ENCODE data around the gene HSP90AA1. TPM values are rescaled to one million over a fixed set of nuclear protein-coding genes. Genes with fewer than 3 reads are reported as not detected.

The HSP90AA1 gene
- total RNA-seq, 4 donors from 2014 or later: 208 to 800 (median 247) TPM

- TF ChIP-seq CTCF (IDR thresholded peaks at IDR 0.05) (no peak), POLR2A (IDR thresholded peaks at IDR 0.05) (no peak)
- H3K27ac ChIP-seq: no peak overlapping the region
- no peaks in the 10 kb centered on the region for H3K4me1 ChIP-seq
- DNase-seq: no peak
- H3K27me3 ChIP-seq: no peaks in the 10 kb centered on the region
- intact Hi-C loops (cut with DNase I; ENCODE audit: low total_unique reads): no loop called here
- H3K36me3 ChIP-seq: no peaks in the 10 kb centered on the region
- H3K4me3 ChIP-seq: no peak overlapping the region
- no peaks in the 10 kb centered on the region for H3K9me3 ChIP-seq
Measured at GRCh38 chr14:102125546-102125945, 38.7 kb upstream of the HSP90AA1 start.

- TF ChIP-seq CTCF (IDR thresholded peaks at IDR 0.05): no peak
- no peak for TF ChIP-seq POLR2A (IDR thresholded peaks at IDR 0.05)
- no peaks in the 10 kb centered on the region for H3K4me1 ChIP-seq
- intact Hi-C loops (cut with DNase I; ENCODE audit: low total_unique reads): no loop called here
- no peak overlapping the region for H3K27ac ChIP-seq
- no peaks in the 10 kb centered on the region for H3K27me3 ChIP-seq
- no peaks in the 10 kb centered on the region for H3K9me3 ChIP-seq
- no peak overlapping the region for H3K4me3 ChIP-seq
- DNase-seq: no peak
- no peaks in the 10 kb centered on the region for H3K36me3 ChIP-seq
Measured at GRCh38 chr14:102124419-102124818, 37.6 kb upstream of the HSP90AA1 start.

GRCh38 chr14:102121567-102121966 is 34.7 kb upstream of the HSP90AA1 start:
- TF ChIP-seq POLR2A (IDR thresholded peaks at IDR 0.05): no peak
- no peak for TF ChIP-seq CTCF (IDR thresholded peaks at IDR 0.05)
- Histone ChIP-seq H3K27ac (no peak overlapping the region), H3K4me3 (no peak overlapping the region), H3K36me3 (no peaks in the 10 kb centered on the region), H3K4me1 (no peaks in the 10 kb centered on the region), H3K9me3 (no peaks in the 10 kb centered on the region), H3K27me3 (no peaks in the 10 kb centered on the region)
- no peak for DNase-seq
- intact Hi-C loops (cut with DNase I; ENCODE audit: low total_unique reads): no loop called here

- Histone ChIP-seq H3K36me3 (no peaks in the 10 kb centered on the region), H3K4me1 (no peaks in the 10 kb centered on the region), H3K27me3 (no peaks in the 10 kb centered on the region), H3K4me3 (no peak overlapping the region), H3K9me3 (no peaks in the 10 kb centered on the region), H3K27ac (no peak overlapping the region)
- intact Hi-C loops (cut with DNase I; ENCODE audit: low total_unique reads): no loop called here
- DNase-seq: no peak
- TF ChIP-seq CTCF (IDR thresholded peaks at IDR 0.05) (no peak), POLR2A (IDR thresholded peaks at IDR 0.05) (no peak)
Measured at GRCh38 chr14:102120888-102121287, 34.0 kb upstream of the HSP90AA1 start.

GRCh38 chr14:102117852-102118251 is 31.0 kb upstream of the HSP90AA1 start:
- H3K4me3 ChIP-seq: no peak overlapping the region
- no peaks in the 10 kb centered on the region for H3K27me3 ChIP-seq
- TF ChIP-seq CTCF (IDR thresholded peaks at IDR 0.05): no peak
- TF ChIP-seq POLR2A (IDR thresholded peaks at IDR 0.05): no peak
- intact Hi-C loops (cut with DNase I; ENCODE audit: low total_unique reads): no loop called here
- no peak for DNase-seq
- no peaks in the 10 kb centered on the region for H3K36me3 ChIP-seq
- H3K9me3 ChIP-seq: no peaks in the 10 kb centered on the region
- H3K4me1 ChIP-seq: no peaks in the 10 kb centered on the region
- no peak overlapping the region for H3K27ac ChIP-seq

All from uterus (tissue), 4 donors.